Coronary artery (tissue), 2 donors: Measurements from ENCODE around the gene KISS1.

Experiments used
- DNase-seq: peaks from one replicate; pipeline ENCODE4 v3.0.0-alpha.2; 2017; ENCODE audit warnings: low spot score
- H3K27ac ChIP-seq, 2 donors: fragments of 200-600 bp; sonication (generic); one replicate each; pipeline ENCODE4 v1.5.1; 2016 to 2019
- H3K4me3 ChIP-seq: fragments of 200-600 bp; sonication (generic); 2 replicates; pipeline ENCODE4 v1.5.1; 2016; ENCODE audit warnings: mild to moderate bottlenecking, moderate library complexity
- CTCF ChIP-seq: fragments of 200-600 bp; sonication (generic); IDR thresholded peaks from one replicate; pipeline ENCODE4 v1.5.1; 2019; ENCODE audit warnings: antibody characterized with exemption

Gene KISS1

GRCh38 chr1:204224655-204225054 is 28.4 kb upstream of the KISS1 start:
- H3K27ac ChIP-seq = no peak overlapping the region
- no peak for TF ChIP-seq CTCF
- H3K4me3 ChIP-seq = no peak overlapping the region
- no peak for DNase-seq

- no peak for DNase-seq
- no peak for TF ChIP-seq CTCF
- no peak overlapping the region for H3K4me3 ChIP-seq
- no peak overlapping the region for H3K27ac ChIP-seq
These were observed 27.0 kb upstream of the KISS1 start for GRCh38 chr1:204223129-204223860.

- TF ChIP-seq CTCF = no peak
- Histone ChIP-seq H3K4me3 (no peak overlapping the region), H3K27ac (no peak overlapping the region)
- DNase-seq = no peak
These were observed 26.4 kb upstream of the KISS1 start for GRCh38 chr1:204222764-204223055.

GRCh38 chr1:204222006-204222763 is 25.9 kb upstream of the KISS1 start:
- no peak overlapping the region for H3K4me3 ChIP-seq
- DNase-seq = no peak
- TF ChIP-seq CTCF = no peak
- H3K27ac ChIP-seq = no peak overlapping the region

GRCh38 chr1:204221271-204221670 is 25.0 kb upstream of the KISS1 start:
- H3K4me3 ChIP-seq = no peak overlapping the region
- TF ChIP-seq CTCF = no peak
- no peak overlapping the region for H3K27ac ChIP-seq
- DNase-seq = no peak

GRCh38 chr1:204219971-204220616 is 23.8 kb upstream of the KISS1 start:
- no peak overlapping the region for H3K4me3 ChIP-seq
- no peak for DNase-seq
- H3K27ac ChIP-seq = no peak overlapping the region
- no peak for TF ChIP-seq CTCF
